Measurements from ENCODE around the gene TNRC18. TPM values are rescaled to one million over a fixed set of nuclear protein-coding genes. Genes with fewer than 3 reads are reported as not detected.
A peak's percentile ranks its signal among the peaks of the same experiment; 100 is the strongest.

Gene TNRC18
- total and polyA plus RNA-seq, 9 of the 15 experiments (the other 6 are each of a cell fraction or from before 2014, with no cell fraction given): 0.03 to 43.2 (median 18.0) TPM

- POLR2A ChIA-PET: interaction anchor here (0.6 to 0.8 kb wide), 2 partner anchors 16 to 57 kb away, joined by 4 read pairs; no protein-coding TSS in a partner anchor
- in situ Hi-C loops (cut with MboI): no loop called here
- no peak overlapping the region for H3K4me2 ChIP-seq (ENCODE audit: insufficient read depth, low read length)
- no peak overlapping the region; a peak in 1 of 4 replicates for H3K9ac ChIP-seq (ENCODE audit: insufficient read depth in 1 of 2, low read depth in 2 of 2, low read length in 2 of 2)
- TF ChIP-seq POLR2G (IDR thresholded peaks at IDR 0.05; ENCODE audit: low read depth, low read length): peak; percentile 21; the same call in 1 of the 2 replicates
- TF ChIP-seq ZNF197 (CRISPR knock-in tag; IDR thresholded peaks at IDR 0.05; ENCODE audit: low read depth): no peak
- no peak overlapping the region for H3K4me3 ChIP-seq
- H3K36me3 ChIP-seq (ENCODE audit: control insufficient read depth, insufficient read depth, low read length): peaks cover 28% of the 10 kb centered on the region; the same call in 1 of the 3 replicates
- FAIRE-seq (no peak), ATAC-seq (no peak), DNase-seq (ENCODE audit: extremely low read depth in 1 of 4, low spot score in 3 of 4) (no peak)
- H2AFZ ChIP-seq (ENCODE audit: low read depth, low read length): no peak overlapping the region
- intact Hi-C loops (cut with micrococcal nuclease): no loop called here
- CTCF ChIA-PET (ENCODE audit: low intra/inter-chr PET ratio): no interaction called here
- H3K9me1 ChIP-seq (ENCODE audit: control insufficient read depth, insufficient read depth, low read length): no peaks in the 10 kb centered on the region
- H3K9me3 ChIP-seq (replicated peaks; ENCODE audit: control insufficient read depth, insufficient read depth, low read depth, low read length): no peaks in the 10 kb centered on the region
- H4K20me1 ChIP-seq (replicated peaks; ENCODE audit: control insufficient read depth, insufficient read depth, low read length): no peaks in the 10 kb centered on the region
- no TSS peak for BruUV-seq (replicated peaks)
- H3K4me1 ChIP-seq (replicated peaks in 1 of 2; ENCODE audit: control insufficient read depth in 2 of 2, insufficient read depth in 2 of 2, low read length in 2 of 2): peaks cover 0 to 35% of the 10 kb centered on the region in 2 experiments; a peak in 2 of 5 replicates
- H3K27me3 ChIP-seq (ENCODE audit: control insufficient read depth in 2 of 2, insufficient read depth in 2 of 2, low read length in 2 of 2): no peaks in the 10 kb centered on the region
- WGBS (ENCODE audit: insufficient coverage, low coverage, missing lambda C conversion rate): 88% methylated on average over 10 of the region's 19 CpGs
- H3K79me2 ChIP-seq (ENCODE audit: control insufficient read depth, insufficient read depth, low read length): no peaks in the 10 kb centered on the region
- H3K27ac ChIP-seq (ENCODE audit: extremely low read depth, low read depth, low read length): no peak overlapping the region
Measured at GRCh38 chr7:5374464-5374863, 49.2 kb downstream of the TNRC18 start.

GRCh38 chr7:5373300-5373699 is 50.3 kb downstream of the TNRC18 start:
- intact Hi-C loops (cut with micrococcal nuclease): no loop called here
- Histone ChIP-seq H2AFZ (ENCODE audit: low read depth, low read length) (no peak overlapping the region), H3K9me1 (ENCODE audit: control insufficient read depth, insufficient read depth, low read length) (no peaks in the 10 kb centered on the region), H3K79me2 (ENCODE audit: control insufficient read depth, insufficient read depth, low read length) (no peaks in the 10 kb centered on the region), H3K9me3 (replicated peaks; ENCODE audit: control insufficient read depth, insufficient read depth, low read depth, low read length) (no peaks in the 10 kb centered on the region), H3K27me3 (ENCODE audit: control insufficient read depth in 2 of 2, insufficient read depth in 2 of 2, low read length in 2 of 2) (no peaks in the 10 kb centered on the region), H3K4me1 (replicated peaks in 1 of 2; ENCODE audit: control insufficient read depth in 2 of 2, insufficient read depth in 2 of 2, low read length in 2 of 2) (peaks cover 0 to 33% of the 10 kb centered on the region in 2 experiments; a peak in 2 of 5 replicates), H3K36me3 (ENCODE audit: control insufficient read depth, insufficient read depth, low read length) (peaks cover 30% of the 10 kb centered on the region; the same call in 1 of the 3 replicates), H3K4me3 (no peak overlapping the region), H3K27ac (ENCODE audit: extremely low read depth, low read depth, low read length) (no peak overlapping the region), H3K9ac (ENCODE audit: insufficient read depth in 1 of 2, low read depth in 2 of 2, low read length in 2 of 2) (no peak overlapping the region), H3K4me2 (ENCODE audit: insufficient read depth, low read length) (no peak overlapping the region), H4K20me1 (replicated peaks; ENCODE audit: control insufficient read depth, insufficient read depth, low read length) (no peaks in the 10 kb centered on the region)
- in situ Hi-C loops (cut with MboI): no loop called here
- ChIA-PET CTCF (ENCODE audit: low intra/inter-chr PET ratio) (no interaction called here), POLR2A (interaction anchor here (0.6 kb wide), 1 partner anchor 23 kb away, joined by 3 read pairs; no protein-coding TSS in a partner anchor)
- no peak for TF ChIP-seq MCM5 (IDR thresholded peaks at IDR 0.05; ENCODE audit: low read depth)
- no peak for ATAC-seq
- WGBS (ENCODE audit: insufficient coverage, low coverage, missing lambda C conversion rate): 92% methylated on average over 6 of the region's 6 CpGs
- BruUV-seq (replicated peaks): no TSS peak
- no peak for DNase-seq (ENCODE audit: extremely low read depth in 1 of 4, low spot score in 3 of 4)
- no peak for FAIRE-seq
